ENCODE results near the gene CRX.
A peak's percentile ranks its signal among the peaks of the same experiment; 100 is the strongest.
"Not testable (repeated sequence)": the region's sequence is repeated elsewhere in the genome, so short reads cannot be mapped to it uniquely, and the experiment has no call there.

Gene CRX

GRCh38 chr19:47801270-47801669, 20.5 kb upstream of the CRX start:
- TF ChIP-seq CTCF (IDR thresholded peaks at IDR 0.05): no peak

- TF ChIP-seq CTCF (IDR thresholded peaks at IDR 0.05): no peak
Observed at GRCh38 chr19:47802521-47803043, 19.2 kb upstream of the CRX start.

DNA sequence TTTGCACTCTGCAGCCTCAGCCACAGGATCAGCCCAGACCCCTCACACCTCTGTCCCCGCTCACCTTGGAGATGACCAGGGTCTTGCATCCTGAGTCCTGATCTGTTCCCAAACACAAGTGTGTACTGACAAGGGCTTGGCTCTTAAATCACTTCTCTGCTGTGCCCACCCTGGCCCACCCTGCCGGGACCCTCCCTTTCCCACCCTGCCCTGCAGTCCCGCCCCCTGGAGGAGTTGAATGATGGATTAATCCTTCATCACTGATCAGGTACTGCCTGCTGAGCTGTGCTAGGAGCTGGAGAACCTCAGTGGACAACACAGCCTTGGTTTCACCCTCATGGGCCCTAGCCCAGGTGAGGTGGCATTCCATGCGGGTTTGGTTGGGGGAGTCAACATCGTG, 17.3 kb upstream of the CRX start, which contains the start of gene TPRX1:
TSS of gene TPRX1 (minus strand) at position 101 of the 400 bp plus-strand sequence. CDS start at position 89, 12 bp downstream.
- not testable (repeated sequence) for TF ChIP-seq CTCF (IDR thresholded peaks at IDR 0.05)

DNA sequence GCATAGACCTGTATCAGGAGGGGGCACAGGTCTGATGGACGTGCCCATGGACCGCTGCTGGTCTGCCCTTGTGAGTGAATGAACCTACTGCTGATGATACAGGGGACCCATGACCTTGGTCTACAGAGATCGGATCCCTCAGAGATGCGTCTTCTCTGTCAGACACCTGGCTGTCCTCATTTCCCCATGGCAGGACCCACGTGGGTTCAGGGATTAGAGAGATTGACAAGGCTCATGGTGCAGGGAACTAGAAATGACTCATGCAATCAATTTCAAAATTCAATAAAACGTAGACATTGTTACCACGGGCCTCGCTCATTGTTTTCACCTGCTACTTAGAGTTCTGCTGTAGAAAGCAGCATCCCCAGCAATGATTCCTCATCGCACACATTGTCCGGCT, 16.4 kb upstream of the CRX start:
- TF ChIP-seq CTCF (IDR thresholded peaks at IDR 0.05): no peak

GRCh38 chr19:47806435-47806834, 15.3 kb upstream of the CRX start:
- TF ChIP-seq CTCF (IDR thresholded peaks at IDR 0.05): no peak

- peak; percentile 48 for TF ChIP-seq CTCF (IDR thresholded peaks at IDR 0.05)
Observed at GRCh38 chr19:47813304-47813994, 8.3 kb upstream of the CRX start.

- no peak for TF ChIP-seq CTCF (IDR thresholded peaks at IDR 0.05)
Observed at GRCh38 chr19:47813995-47814328, 7.8 kb upstream of the CRX start.

All from LNCAP (cell line).